A549 (cell line): ENCODE measurements around the gene GJA4. TPM values are rescaled to one million over a fixed set of nuclear protein-coding genes. Genes with fewer than 3 reads are reported as not detected.
A peak's percentile ranks its signal among the peaks of the same experiment; 100 is the strongest.

Source experiments
- ATAC-seq, 2 experiments: fragments of 200-7000 bp in 1 of 2; fragments of >200 bp in 1 of 2; cut with Nextera tagmentation in 1 of 2; cut with Tn5 transposase in 1 of 2; 3 replicates each; pipeline versions ENCODE4 v1.8.0 to v1.9.1; 2018 to 2020; ENCODE audit warnings: mild to moderate bottlenecking in 1 of 2, moderate library complexity in 1 of 2
- CTCF ChIA-PET: fragments of 300-600 bp; sonication (Branson Sonifier 250); formaldehyde crosslinking; extraction: SDS; loops from one replicate; lab custom pipeline; 2021; ENCODE audit warnings: antibody characterized with exemption, inconsistent platforms; lab: Yijun Ruan, JAX
- POLR2A ChIA-PET: fragments of 350-600 bp; formaldehyde crosslinking; extraction: SDS; loops from one replicate; lab custom pipeline; 2021; ENCODE audit warnings: antibody characterized with exemption, inconsistent platforms; lab: Yijun Ruan, JAX
- DNase-seq, 2 experiments: peaks; one replicate each; pipeline versions ENCODE4 v3.0.0 to v3.0.0-alpha.2; 2011 to 2016; ENCODE audit warnings: low read depth in 1 of 2, low spot score in 1 of 2
- FAIRE-seq: peaks from 2 replicates; lab custom pipeline; 2011; peaks lifted over from hg19 to GRCh38; lab: Jason Lieb, UNC
- H3K27ac ChIP-seq, 2 experiments: fragments of >200 bp; sonication (Bioruptor Twin); formaldehyde crosslinking; 3 replicates each; pipeline ENCODE4 v1.5.1; 2016 to 2017
- H3K4me1 ChIP-seq: fragments of >200 bp; sonication (Bioruptor Twin); formaldehyde crosslinking; 3 replicates; pipeline ENCODE4 v1.6.1; 2016
- H3K4me2 ChIP-seq: fragments of >200 bp; sonication (Bioruptor Twin); formaldehyde crosslinking; 3 replicates; pipeline ENCODE4 v1.6.1; 2016
- H3K4me3 ChIP-seq: fragments of >200 bp; sonication (Bioruptor Twin); formaldehyde crosslinking; 3 replicates; pipeline ENCODE4 v1.5.1; 2016
- H3K9me3 ChIP-seq: fragments of >200 bp; sonication (Bioruptor Twin); formaldehyde crosslinking; 3 replicates; pipeline ENCODE4 v1.6.1; 2016
- CBX8 ChIP-seq: fragments of 200-600 bp; sonication (generic); IDR thresholded peaks from 2 replicates; pipeline ENCODE4 v1.6.1; 2016
- CHD4 ChIP-seq: fragments of 200-600 bp; sonication (generic); IDR thresholded peaks from 2 replicates; pipeline ENCODE4 v1.6.1; 2016; ENCODE audit warnings: antibody characterized with exemption, mild to moderate bottlenecking, borderline replicate concordance
- CTCF ChIP-seq: fragments of >200 bp; sonication (Bioruptor Twin); formaldehyde crosslinking; IDR thresholded peaks from 3 replicates; pipeline ENCODE4 v1.5.1; 2016
- FOSL2 ChIP-seq, 2 experiments: fragments of 450-650 bp in 1 of 2; fragments of >200 bp in 1 of 2; sonication (Bioruptor Twin) in 1 of 2; formaldehyde crosslinking; IDR thresholded peaks; 2 replicates each; pipeline versions ENCODE4 v1.5.0 to v1.6.1; 2016 to 2020; ENCODE audit warnings: mild to moderate bottlenecking in 1 of 2, moderate library complexity in 1 of 2
- GATA3 ChIP-seq: IDR thresholded peaks from 2 replicates; pipeline ENCODE4 v1.6.1; 2012; ENCODE audit warnings: borderline replicate concordance
- HES2 ChIP-seq: fragments of >200 bp; sonication (Bioruptor Twin); formaldehyde crosslinking; IDR thresholded peaks from 2 replicates; pipeline ENCODE4 v1.6.1; 2016
- HEYL ChIP-seq: fragments of 250-450 bp; sonication (Bioruptor Pico); IDR thresholded peaks from 2 replicates; pipeline ENCODE4 v1.8.0; 2021; ENCODE audit warnings: mild to moderate bottlenecking, moderate library complexity
- HMGXB4 ChIP-seq: fragments of 250-450 bp; sonication (Bioruptor Pico); IDR thresholded peaks from 2 replicates; pipeline ENCODE4 v1.5.0; 2021; ENCODE audit warnings: mild to moderate bottlenecking, moderate library complexity, borderline replicate concordance
- HOXA7 ChIP-seq: fragments of 250-450 bp; sonication (Bioruptor Pico); IDR thresholded peaks from 2 replicates; pipeline ENCODE4 v1.5.0; 2020; ENCODE audit warnings: mild to moderate bottlenecking, moderate library complexity
- HOXB13 ChIP-seq: fragments of 250-450 bp; sonication (Bioruptor Pico); IDR thresholded peaks from 2 replicates; pipeline ENCODE4 v1.5.0; 2020; ENCODE audit warnings: low read depth, mild to moderate bottlenecking, moderate library complexity
- HOXB5 ChIP-seq: fragments of 250-450 bp; sonication (Bioruptor Pico); IDR thresholded peaks from 2 replicates; pipeline ENCODE4 v1.5.0; 2020; ENCODE audit warnings: mild to moderate bottlenecking, moderate library complexity
- JUNB ChIP-seq: fragments of >200 bp; sonication (Bioruptor Twin); formaldehyde crosslinking; IDR thresholded peaks from 2 replicates; pipeline ENCODE4 v1.6.1; 2016
- POLR2A ChIP-seq: IDR thresholded peaks from 2 replicates; pipeline ENCODE4 v1.6.1; 2012; ENCODE audit warnings: mild to moderate bottlenecking, low read length
- RCOR1 ChIP-seq: fragments of 150-350 bp; IDR thresholded peaks from 2 replicates; pipeline ENCODE4 v1.6.1; 2014; ENCODE audit warnings: antibody characterized with exemption, low read length, low read depth
- SMC3 ChIP-seq: fragments of >200 bp; sonication (Bioruptor Twin); formaldehyde crosslinking; IDR thresholded peaks from 3 replicates; pipeline ENCODE4 v1.6.1; 2018; ENCODE audit warnings: inconsistent platforms
- TP53 ChIP-seq: fragments of 250-450 bp; sonication (Bioruptor Pico); IDR thresholded peaks from 2 replicates; pipeline ENCODE4 v1.5.0; 2021; ENCODE audit warnings: mild to moderate bottlenecking, moderate library complexity
- USF2 ChIP-seq: fragments of 450-650 bp; IDR thresholded peaks from 2 replicates; pipeline ENCODE4 v1.6.1; 2014; ENCODE audit warnings: antibody characterized with exemption
- ZFP36 ChIP-seq: fragments of 450-650 bp; IDR thresholded peaks from 2 replicates; pipeline ENCODE4 v1.6.1; 2014; ENCODE audit warnings: borderline replicate concordance; ENCODE audit not compliant: partially characterized antibody
- WGBS: methylation state at CpG from one replicate; pipeline ENCODE4 v1.1.6; 2017; ENCODE audit errors: missing lambda C conversion rate; 5-methylcytosine and 5-hydroxymethylcytosine counted together
- polyA plus RNA-seq, 4 experiments: library from polyadenylated mRNA; depleted of rRNA in 3 of 4; stranded (reverse); fragments of >200 nt; fragmentation: RNase III in 1 of 4; extraction: RNeasy Plus Mini Kit Qiagen cat#74134 plus additional on column Dnase treatment in 1 of 4; gene quantifications; 2 replicates in 3 of 4; 3 replicates in 1 of 4; pipeline ENCODE4 v1.2.3, GENCODE V29; 2011 to 2017
- TF ChIP-seq, protein P1 (sequence below): fragments of 250-450 bp; sonication (Bioruptor Pico); IDR thresholded peaks from 2 replicates; pipeline ENCODE4 v1.5.0; 2020; ENCODE audit warnings: low read depth, mild to moderate bottlenecking, moderate library complexity

The GJA4 gene
- polyA plus RNA-seq, 2 of the 4 experiments (the other 2 are of a cell fraction): not detected

- CTCF ChIA-PET: interaction anchor here (1.2 to 1.3 kb wide), 4 partner anchors 9 to 740 kb away, joined by 3 read pairs; no protein-coding TSS in a partner anchor
- POLR2A ChIA-PET: no interaction called here
- no peak for DNase-seq
- H3K27ac ChIP-seq: no peak overlapping the region
- 66% methylated on average over 3 of the region's 3 CpGs for WGBS
- no peaks in the 10 kb centered on the region for H3K9me3 ChIP-seq
- no peak for FAIRE-seq
- no peaks in the 10 kb centered on the region for H3K4me1 ChIP-seq
- no peak for TF ChIP-seq TP53
- peak; percentile 24 for TF ChIP-seq ZFP36
- no peak for TF ChIP-seq CTCF
- no peak for TF ChIP-seq HEYL (CRISPR knock-in tag)
- no peak for ATAC-seq
- H3K4me2 ChIP-seq: no peak overlapping the region
- H3K4me3 ChIP-seq: no peak overlapping the region
These were observed 32.1 kb downstream of the GJA4 start for GRCh38 chr1:34824817-34825454.

GRCh38 chr1:34825455-34826091 lies 32.8 kb downstream of the GJA4 start:
- 89% methylated on average over 6 of the region's 11 CpGs for whole genome bisulfite sequencing
- no peak for ATAC-seq
- Histone ChIP-seq H3K4me3 (no peak overlapping the region), H3K9me3 (no peaks in the 10 kb centered on the region), H3K27ac (no peak overlapping the region), H3K4me1 (no peaks in the 10 kb centered on the region), H3K4me2 (no peak overlapping the region)
- no peak for TF ChIP-seq RCOR1
- no peak for TF ChIP-seq HES2
- TF ChIP-seq FOSL2 (IDR thresholded peaks at IDR 0.05): no peak
- no peak for TF ChIP-seq FOSL2 (CRISPR knock-in tag; IDR thresholded peaks at IDR 0.05)
- TF ChIP-seq CHD4: no peak
- no peak for TF ChIP-seq USF2
- no peak for TF ChIP-seq HMGXB4 (CRISPR knock-in tag)
- no peak for TF ChIP-seq JUNB
- TF ChIP-seq HOXB13: no peak
- no peak for TF ChIP-seq POLR2A
- TF ChIP-seq HOXA7 (CRISPR knock-in tag): no peak
- TF ChIP-seq SMC3: no peak
- TF ChIP-seq HOXB5 (CRISPR knock-in tag): no peak
- TF ChIP-seq, protein P1, sequence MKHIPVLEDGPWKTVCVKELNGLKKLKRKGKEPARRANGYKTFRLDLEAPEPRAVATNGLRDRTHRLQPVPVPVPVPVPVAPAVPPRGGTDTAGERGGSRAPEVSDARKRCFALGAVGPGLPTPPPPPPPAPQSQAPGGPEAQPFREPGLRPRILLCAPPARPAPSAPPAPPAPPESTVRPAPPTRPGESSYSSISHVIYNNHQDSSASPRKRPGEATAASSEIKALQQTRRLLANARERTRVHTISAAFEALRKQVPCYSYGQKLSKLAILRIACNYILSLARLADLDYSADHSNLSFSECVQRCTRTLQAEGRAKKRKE (CRISPR knock-in tag): no peak
- no peak for TF ChIP-seq CBX8
- TF ChIP-seq GATA3: no peak
- ChIA-PET CTCF (interaction anchor here (1.2 to 1.3 kb wide), 4 partner anchors 8 to 739 kb away, joined by 3 read pairs; no protein-coding TSS in a partner anchor), POLR2A (no interaction called here)
- no peak for FAIRE-seq
- no peak for DNase-seq
